GM18951 (cell line): ENCODE measurements around the gene PSTPIP1.

Source experiments
- POLR2A ChIP-seq: IDR thresholded peaks from 4 replicates; pipeline ENCODE4 v1.6.1; 2011; ENCODE audit warnings: mild to moderate bottlenecking; ENCODE audit not compliant: insufficient read length, insufficient read depth; ENCODE audit errors: extremely low read depth
- in situ Hi-C: fragments of 300-500 bp; cut with MboI; formaldehyde crosslinking; loops from one replicate; pipeline ENCODE4 v1.12.0; 2022; ENCODE audit warnings: low sequenced_read_pairs, mixed read lengths, inconsistent platforms; ENCODE audit not compliant: unreplicated experiment

Gene PSTPIP1

DNA sequence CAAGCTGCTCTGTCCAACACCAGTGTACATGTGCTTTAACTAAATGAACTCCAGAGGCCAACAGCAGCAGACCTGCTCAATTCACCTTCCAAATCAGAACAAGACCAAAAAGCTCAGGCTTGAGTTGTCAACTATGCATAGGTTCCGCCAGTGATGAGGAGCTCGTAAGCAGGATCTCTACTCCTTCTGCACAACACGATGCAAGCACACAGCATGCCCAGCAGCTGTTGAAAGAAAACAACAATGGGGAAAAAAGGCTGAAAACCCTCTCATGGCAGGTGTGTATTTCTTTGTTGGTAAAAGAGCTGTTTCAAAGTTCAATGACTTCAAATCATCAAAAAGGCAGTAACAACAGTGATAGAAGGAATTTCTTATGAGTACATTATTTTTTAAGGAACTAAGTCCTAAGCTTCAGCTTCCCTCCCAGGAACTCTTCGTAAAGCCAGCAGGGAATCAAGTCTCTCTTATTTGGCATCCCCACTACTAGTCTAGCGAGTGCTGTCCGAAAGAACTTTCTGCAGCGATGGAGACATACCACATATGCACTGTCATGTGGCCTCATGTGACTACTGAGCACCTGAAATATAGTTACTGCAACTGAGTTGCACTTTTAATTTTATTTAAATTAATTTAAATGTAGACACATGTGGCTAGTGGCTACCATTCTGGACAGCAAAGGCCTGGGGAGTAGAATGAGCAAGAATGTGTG, 51.9 kb downstream of the PSTPIP1 start:
- TF ChIP-seq POLR2A: no peak
- in situ Hi-C loops: no loop called here

DNA sequence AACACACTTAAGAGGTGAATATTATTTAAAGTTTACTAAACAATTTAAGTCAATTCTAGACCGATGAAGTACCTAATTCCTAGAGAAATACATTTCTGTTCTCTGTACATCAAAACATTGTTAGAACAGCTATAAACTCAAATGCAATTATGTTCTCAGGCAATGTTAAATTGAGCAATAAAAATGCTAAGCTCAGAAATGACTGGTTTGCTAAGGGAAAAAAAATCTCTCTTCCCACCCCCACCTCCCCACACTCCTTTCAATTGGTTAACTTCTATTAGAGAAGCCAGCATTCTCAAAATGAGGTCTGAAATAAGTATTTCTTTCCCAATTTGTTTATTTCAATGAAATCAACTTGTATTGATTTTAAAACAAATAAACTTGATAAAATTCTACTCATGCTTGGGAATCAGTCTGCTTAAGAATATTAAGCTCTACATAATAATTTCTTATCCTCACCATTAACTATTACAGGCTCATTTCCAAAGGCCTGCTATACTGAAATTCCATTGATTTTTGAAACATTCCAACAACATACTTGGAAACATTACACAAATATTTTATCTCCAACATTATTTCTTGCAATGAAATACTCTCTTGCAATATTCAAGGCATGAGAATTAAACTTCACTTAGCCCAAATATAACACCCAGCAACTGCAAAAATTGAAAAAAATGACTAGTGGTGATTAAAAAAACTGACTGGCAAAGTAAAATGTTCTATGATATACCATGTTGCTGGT, 53.4 kb downstream of the PSTPIP1 start:
- in situ Hi-C loops: no loop called here
- TF ChIP-seq POLR2A: no peak

DNA sequence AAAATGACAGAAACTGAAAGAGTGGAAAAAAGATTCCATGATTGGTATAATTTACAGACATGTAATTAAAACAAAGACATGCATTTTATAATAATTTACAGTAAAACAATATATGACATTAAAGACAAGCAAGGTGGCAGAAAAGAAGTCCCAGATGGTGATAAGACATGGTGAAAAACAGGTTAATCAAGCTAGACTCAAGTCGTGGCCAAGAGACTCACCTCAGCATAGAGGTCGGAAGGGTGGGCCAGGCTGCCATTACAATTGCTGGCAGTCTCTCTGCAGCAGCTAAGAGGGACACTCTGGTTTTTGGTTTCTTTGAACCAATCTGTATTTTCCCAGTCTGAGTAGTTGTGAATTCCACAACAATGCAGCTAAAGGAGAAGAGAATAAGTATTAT, 57.6 kb downstream of the PSTPIP1 start:
- TF ChIP-seq POLR2A: no peak
- in situ Hi-C loops: no loop called here

DNA sequence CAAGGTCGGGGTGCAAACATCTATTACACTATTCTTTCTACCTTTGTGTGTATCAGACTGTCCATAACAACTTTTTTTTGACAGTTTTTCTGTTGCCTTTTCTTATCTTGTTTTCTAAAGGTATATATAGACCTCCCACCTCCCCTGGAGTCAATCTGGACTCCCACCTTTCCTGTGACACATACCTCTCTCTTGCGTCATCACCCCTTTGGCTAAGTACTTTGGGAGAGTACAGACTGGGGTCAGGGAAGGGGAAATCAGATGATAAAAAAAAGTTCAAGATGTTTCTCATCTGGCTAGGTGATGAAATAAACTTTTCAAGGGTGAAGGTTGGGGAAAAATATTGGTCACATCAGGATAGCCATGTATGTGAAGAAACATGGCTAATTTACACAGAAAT, 58.8 kb downstream of the PSTPIP1 start:
- no peak for TF ChIP-seq POLR2A
- in situ Hi-C loops: no loop called here

DNA sequence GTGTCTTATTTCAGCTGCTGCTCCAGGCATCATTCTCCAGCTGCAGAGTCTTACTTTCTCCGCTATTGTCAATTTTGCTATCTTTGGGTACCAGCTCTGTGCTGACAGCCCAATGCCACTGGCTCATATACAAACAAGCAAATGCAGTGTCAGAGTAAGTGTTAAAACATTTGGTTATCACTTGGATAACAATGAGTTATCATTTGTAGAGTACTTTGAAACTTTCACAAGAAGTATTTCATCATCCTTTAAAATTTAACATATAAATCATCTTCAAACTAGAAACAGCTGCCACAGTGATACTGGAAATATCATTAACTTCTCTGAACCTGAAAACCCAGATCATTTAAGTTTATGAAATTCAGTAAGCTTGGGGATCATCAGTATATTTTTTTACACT, 62.1 kb downstream of the PSTPIP1 start:
- in situ Hi-C loops: no loop called here
- no peak for TF ChIP-seq POLR2A

DNA sequence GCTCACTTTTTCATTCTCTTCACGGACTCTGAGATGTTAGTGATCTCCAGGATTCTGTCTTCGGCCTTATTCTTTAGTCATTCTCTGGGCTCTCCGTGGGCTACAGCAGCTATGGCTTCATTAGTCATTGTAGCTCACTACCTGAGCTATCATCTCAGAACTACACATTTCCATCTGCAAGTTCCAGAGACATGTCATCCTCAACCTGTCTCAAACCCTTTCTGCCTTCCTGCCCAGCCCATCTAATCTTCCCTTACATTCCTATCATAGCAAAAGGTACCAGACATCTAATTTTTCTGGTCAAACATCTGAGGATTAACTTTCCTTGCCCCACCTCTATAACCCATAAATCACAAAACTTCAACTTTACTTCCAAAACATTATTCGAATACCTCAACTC, 62.8 kb downstream of the PSTPIP1 start:
- TF ChIP-seq POLR2A: no peak

DNA sequence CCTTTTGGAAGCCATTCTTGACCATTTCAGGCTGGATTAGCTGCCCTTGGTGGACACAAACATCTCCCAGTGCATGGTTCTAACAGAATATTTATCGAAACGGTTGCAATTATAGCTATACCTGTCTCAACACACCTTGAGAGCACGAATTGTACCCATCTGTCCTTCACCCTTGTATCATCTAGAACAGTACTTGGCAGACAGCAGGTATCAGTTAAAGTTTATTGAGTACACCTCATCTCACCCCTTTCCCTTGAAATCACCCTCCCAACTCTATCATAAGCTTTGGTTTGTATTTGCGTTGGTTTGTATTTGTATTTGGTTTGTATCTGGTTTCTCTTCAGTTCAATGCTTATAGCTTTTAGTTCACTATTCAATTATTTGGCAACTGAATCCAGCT, 63.5 kb downstream of the PSTPIP1 start:
- in situ Hi-C loops: no loop called here
- TF ChIP-seq POLR2A: no peak

More for the DNA sequence above, 62.8 kb downstream of the PSTPIP1 start:
- in situ Hi-C loops: no loop called here

DNA sequence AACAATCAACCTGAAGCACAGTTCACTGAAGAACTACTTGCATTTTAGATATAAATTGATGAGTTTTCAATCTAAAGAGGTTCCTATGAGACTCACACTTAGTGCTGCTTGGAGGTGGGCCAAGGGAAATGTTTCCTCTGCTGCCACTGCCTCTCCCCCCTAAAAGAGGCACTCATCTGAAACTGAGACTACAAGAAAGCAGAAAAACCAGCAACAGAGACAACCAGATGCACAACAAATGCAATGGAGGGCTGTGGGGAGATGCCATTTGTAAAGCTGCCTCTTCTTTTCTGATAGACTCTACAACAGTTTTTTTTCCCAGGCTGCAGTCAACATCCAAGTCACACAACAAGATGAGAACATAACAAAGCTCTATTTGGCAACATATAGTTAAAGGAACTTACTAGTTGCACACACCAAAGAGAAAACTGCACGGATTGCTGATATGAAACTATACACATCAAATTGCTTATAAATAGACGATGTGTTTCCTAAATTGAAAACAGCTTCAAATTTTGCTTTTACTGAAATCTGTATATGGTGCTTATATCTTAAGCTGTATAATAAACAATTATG, 64.9 kb downstream of the PSTPIP1 start:
- in situ Hi-C loops: no loop called here
- TF ChIP-seq POLR2A: no peak

DNA sequence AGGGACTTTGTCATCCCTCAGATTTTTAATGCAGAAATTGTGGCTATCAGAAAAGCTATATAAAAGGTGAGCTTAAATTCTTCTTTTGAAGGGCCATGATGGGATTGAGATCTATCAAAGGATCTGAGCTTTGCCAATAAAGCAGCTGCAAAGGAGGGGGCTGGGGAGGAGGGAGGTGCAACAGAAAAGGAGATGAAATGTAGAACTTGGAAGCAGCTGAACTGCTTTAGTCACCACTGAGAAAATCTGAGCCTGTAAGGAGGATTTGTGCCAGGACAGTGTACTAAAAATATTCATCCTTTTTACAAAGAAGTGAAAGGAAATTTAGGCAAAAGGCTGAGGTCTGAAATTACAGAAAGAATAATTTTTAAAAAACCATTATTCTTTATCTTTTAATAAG, 65.6 kb downstream of the PSTPIP1 start:
- in situ Hi-C loops: no loop called here
- no peak for TF ChIP-seq POLR2A

DNA sequence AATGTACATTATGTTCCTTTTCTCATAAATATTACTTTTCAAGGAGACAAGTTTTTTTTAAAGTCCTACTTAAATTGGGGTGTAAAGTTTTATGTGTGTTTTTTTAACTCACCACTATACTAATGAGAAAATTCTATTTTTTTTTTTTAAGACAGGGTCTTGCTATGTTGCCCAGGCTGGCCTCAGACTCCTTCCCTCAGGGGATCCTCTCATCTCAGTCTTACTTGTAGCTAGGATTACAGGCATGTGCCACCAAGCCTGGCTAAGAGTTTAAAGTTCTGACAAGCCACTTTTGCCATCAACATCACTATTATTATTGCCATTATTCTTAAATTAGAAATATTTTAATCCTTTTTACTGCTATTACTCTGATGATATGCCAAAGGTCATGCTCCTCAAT, 68.3 kb downstream of the PSTPIP1 start:
- TF ChIP-seq POLR2A: no peak
- in situ Hi-C loops: no loop called here

DNA sequence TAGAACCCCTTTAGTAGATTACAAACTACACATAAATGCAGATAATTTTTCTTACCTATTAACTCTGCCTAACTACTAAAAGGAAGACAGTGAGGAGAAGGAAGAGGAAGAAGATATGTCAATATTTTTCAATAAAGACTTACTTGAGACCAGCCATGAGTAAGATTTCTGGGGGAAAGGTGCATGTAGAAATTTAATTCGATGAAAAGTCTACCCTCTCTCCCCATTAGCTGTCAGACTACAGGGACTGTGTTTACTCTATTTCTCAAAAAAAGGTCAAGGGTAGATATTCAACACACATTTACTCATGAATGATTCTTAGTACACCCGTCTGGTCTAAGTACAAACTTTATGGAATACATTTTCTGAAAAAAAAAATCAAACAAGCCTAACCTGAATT, 69.1 kb downstream of the PSTPIP1 start:
- in situ Hi-C loops: no loop called here
- TF ChIP-seq POLR2A: no peak

DNA sequence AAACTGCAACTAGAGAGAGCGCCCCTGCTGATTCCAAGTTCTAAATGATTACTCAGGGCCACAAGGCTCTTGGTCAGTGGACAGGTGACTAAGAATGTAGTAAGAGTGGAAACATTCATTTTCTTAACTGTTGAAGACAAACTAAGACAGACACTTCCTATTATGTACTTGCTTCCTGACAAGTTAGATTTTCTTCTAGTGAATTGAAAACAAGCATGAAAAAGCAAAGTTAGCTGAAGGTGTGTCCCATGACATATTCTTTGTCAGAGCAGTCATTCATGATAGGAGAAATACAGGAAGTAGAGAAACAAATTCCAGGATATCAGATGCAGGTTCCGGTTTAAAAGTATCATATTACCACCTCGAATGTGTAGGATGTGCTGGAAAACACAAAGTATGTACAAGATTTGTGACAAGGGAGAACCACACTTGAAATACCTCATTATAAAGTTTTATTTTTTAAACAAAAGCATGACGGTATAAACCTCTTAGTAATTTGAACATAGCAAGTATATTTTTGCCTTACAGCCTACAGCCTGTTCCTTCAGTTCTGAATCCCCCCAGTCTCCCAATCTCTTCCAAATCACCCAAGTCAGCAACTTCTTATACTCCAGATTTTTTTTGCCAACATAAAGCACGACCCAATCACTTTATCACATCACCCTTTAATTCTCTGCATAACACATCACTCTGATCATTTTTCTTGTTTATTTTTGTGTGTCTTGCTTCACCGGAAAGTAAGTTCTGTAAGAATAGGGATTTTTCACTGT, 69.8 kb downstream of the PSTPIP1 start:
- no peak for TF ChIP-seq POLR2A
- in situ Hi-C loops: no loop called here

DNA sequence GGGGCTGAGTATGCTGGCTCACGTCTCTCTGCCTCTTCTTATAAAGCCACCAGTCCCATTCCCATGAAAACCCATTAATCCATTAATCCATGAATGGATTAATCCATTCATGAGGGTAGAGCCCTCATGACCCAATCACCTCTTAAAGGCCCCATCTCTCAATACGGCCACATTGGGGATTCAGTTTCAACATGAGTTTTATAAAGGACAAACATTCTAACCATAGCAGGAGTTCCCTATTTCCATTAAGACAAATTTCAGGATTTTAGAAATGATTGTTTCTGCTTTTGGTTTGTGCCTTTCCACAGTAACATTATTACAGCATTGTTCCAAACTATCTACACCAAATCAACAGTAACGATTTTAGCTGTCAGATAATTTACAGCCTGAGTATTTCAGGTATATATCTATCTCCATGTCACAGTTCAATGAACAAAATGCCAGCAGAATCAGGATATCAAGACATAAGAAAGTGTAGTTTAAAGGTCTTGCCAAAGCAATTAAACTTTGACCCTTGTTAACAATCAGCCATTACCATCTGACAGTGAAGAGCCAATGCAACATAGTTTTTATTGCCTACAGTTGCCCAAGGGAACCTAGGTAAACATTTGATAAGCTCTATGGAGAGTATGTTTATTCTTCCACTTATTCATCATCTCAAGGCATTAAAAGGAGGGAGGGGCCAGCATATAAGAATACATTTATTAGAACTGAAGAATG, 72.2 kb downstream of the PSTPIP1 start:
- no peak for TF ChIP-seq POLR2A
- in situ Hi-C loops: no loop called here
